ENCODE results near the gene SLC36A2. TPM values are rescaled to one million over a fixed set of nuclear protein-coding genes. Genes with fewer than 3 reads are reported as not detected.
"Not testable (repeated sequence)": the region's sequence is repeated elsewhere in the genome, so short reads cannot be mapped to it uniquely, and the experiment has no call there.

SLC36A2 gene
- total RNA-seq, 1 donor from 2014 or later: under 0.01 TPM

GRCh38 chr5:151312756-151313324 lies 34.5 kb downstream of the SLC36A2 start:
- H3K27ac ChIP-seq (ENCODE audit: low read depth, low read length): no peak overlapping the region
- peaks cover 0 to 5% (median 0%) of the 10 kb centered on the region in 3 donors for H3K4me1 ChIP-seq (ENCODE audit: control insufficient read depth in 3 of 3, insufficient read depth in 3 of 3, low read length in 3 of 3)
- H3K36me3 ChIP-seq (ENCODE audit: control insufficient read depth in 3 of 3, insufficient read depth in 3 of 3, low read length in 3 of 3): peaks cover 4 to 25% (median 7%) of the 10 kb centered on the region in 3 donors
- H3K4me3 ChIP-seq (ENCODE audit: low read length in 3 of 3): no peak overlapping the region
- no peaks in the 10 kb centered on the region for H3K9me3 ChIP-seq (ENCODE audit: control insufficient read depth in 3 of 3, low read length in 3 of 3)
- H3K27me3 ChIP-seq (ENCODE audit: control insufficient read depth in 3 of 3, insufficient read depth in 3 of 3, low read length in 3 of 3): no peaks in the 10 kb centered on the region
- no peak overlapping the region for H3K9ac ChIP-seq (ENCODE audit: low read depth in 1 of 3, low read length in 3 of 3)

GRCh38 chr5:151310932-151311331 lies 36.4 kb downstream of the SLC36A2 start:
- H3K27ac ChIP-seq (ENCODE audit: low read depth, low read length): no peak overlapping the region
- H3K9me3 ChIP-seq (ENCODE audit: control insufficient read depth in 3 of 3, low read length in 3 of 3): no peaks in the 10 kb centered on the region
- no peak overlapping the region for H3K4me3 ChIP-seq (ENCODE audit: low read length in 3 of 3)
- no peaks in the 10 kb centered on the region for H3K27me3 ChIP-seq (ENCODE audit: control insufficient read depth in 3 of 3, insufficient read depth in 3 of 3, low read length in 3 of 3)
- H3K9ac ChIP-seq (ENCODE audit: low read depth in 1 of 3, low read length in 3 of 3): no peak overlapping the region
- peaks cover 3 to 15% (median 4%) of the 10 kb centered on the region in 3 donors for H3K36me3 ChIP-seq (ENCODE audit: control insufficient read depth in 3 of 3, insufficient read depth in 3 of 3, low read length in 3 of 3)
- H3K4me1 ChIP-seq (ENCODE audit: control insufficient read depth in 3 of 3, insufficient read depth in 3 of 3, low read length in 3 of 3): peaks cover 0 to 5% (median 0%) of the 10 kb centered on the region in 3 donors

GRCh38 chr5:151309821-151310220 lies 37.5 kb downstream of the SLC36A2 start:
- H3K9me3 ChIP-seq (ENCODE audit: control insufficient read depth in 3 of 3, low read length in 3 of 3); H3K27me3 ChIP-seq (ENCODE audit: control insufficient read depth in 3 of 3, insufficient read depth in 3 of 3, low read length in 3 of 3); H3K36me3 ChIP-seq (ENCODE audit: control insufficient read depth in 3 of 3, insufficient read depth in 3 of 3, low read length in 3 of 3); H3K4me1 ChIP-seq (ENCODE audit: control insufficient read depth in 3 of 3, insufficient read depth in 3 of 3, low read length in 3 of 3); H3K9ac ChIP-seq (ENCODE audit: low read depth in 1 of 3, low read length in 3 of 3); H3K4me3 ChIP-seq (ENCODE audit: low read length in 3 of 3); H3K27ac ChIP-seq (ENCODE audit: low read depth, low read length): not testable (repeated sequence)

- not testable (repeated sequence) for H3K9ac ChIP-seq (ENCODE audit: low read depth in 1 of 3, low read length in 3 of 3); H3K4me1 ChIP-seq (ENCODE audit: control insufficient read depth in 3 of 3, insufficient read depth in 3 of 3, low read length in 3 of 3); H3K4me3 ChIP-seq (ENCODE audit: low read length in 3 of 3); H3K27ac ChIP-seq (ENCODE audit: low read depth, low read length); H3K36me3 ChIP-seq (ENCODE audit: control insufficient read depth in 3 of 3, insufficient read depth in 3 of 3, low read length in 3 of 3); H3K9me3 ChIP-seq (ENCODE audit: control insufficient read depth in 3 of 3, low read length in 3 of 3); H3K27me3 ChIP-seq (ENCODE audit: control insufficient read depth in 3 of 3, insufficient read depth in 3 of 3, low read length in 3 of 3)
Measured at GRCh38 chr5:151309266-151309665, 38.1 kb downstream of the SLC36A2 start.

- H3K9me3 ChIP-seq (ENCODE audit: control insufficient read depth in 3 of 3, low read length in 3 of 3): no peaks in the 10 kb centered on the region
- H3K4me1 ChIP-seq (ENCODE audit: control insufficient read depth in 3 of 3, insufficient read depth in 3 of 3, low read length in 3 of 3): no peaks in the 10 kb centered on the region
- H3K27ac ChIP-seq (ENCODE audit: low read depth, low read length): no peak within 1 kb of the TSS
- H3K36me3 ChIP-seq (ENCODE audit: control insufficient read depth in 3 of 3, insufficient read depth in 3 of 3, low read length in 3 of 3): no peaks in the 10 kb centered on the region
- no peak within 1 kb of the TSS for H3K9ac ChIP-seq (ENCODE audit: low read depth in 1 of 3, low read length in 3 of 3)
- H3K27me3 ChIP-seq (ENCODE audit: control insufficient read depth in 3 of 3, insufficient read depth in 3 of 3, low read length in 3 of 3): peaks cover 0 to 3% (median 2%) of the 10 kb centered on the region in 3 donors
- no peak within 1 kb of the TSS for H3K4me3 ChIP-seq (ENCODE audit: low read length in 3 of 3)
Measured at GRCh38 chr5:151303666-151304065, 43.7 kb downstream of the SLC36A2 start, which contains the start of gene SLC36A3. Gene SLC36A3 (minus strand): TSS chr5:151303766. CDS start chr5:151303354, 412 bp downstream.

- peaks cover 0 to 3% (median 2%) of the 10 kb centered on the region in 3 donors for H3K27me3 ChIP-seq (ENCODE audit: control insufficient read depth in 3 of 3, insufficient read depth in 3 of 3, low read length in 3 of 3)
- H3K9me3 ChIP-seq (ENCODE audit: control insufficient read depth in 3 of 3, low read length in 3 of 3): no peaks in the 10 kb centered on the region
- H3K4me1 ChIP-seq (ENCODE audit: control insufficient read depth in 3 of 3, insufficient read depth in 3 of 3, low read length in 3 of 3): peaks cover 0 to 6% (median 0%) of the 10 kb centered on the region in 3 donors
- H3K36me3 ChIP-seq (ENCODE audit: control insufficient read depth in 3 of 3, insufficient read depth in 3 of 3, low read length in 3 of 3): no peaks in the 10 kb centered on the region
- no peak overlapping the region for H3K4me3 ChIP-seq (ENCODE audit: low read length in 3 of 3)
- H3K27ac ChIP-seq (ENCODE audit: low read depth, low read length): no peak overlapping the region
- H3K9ac ChIP-seq (ENCODE audit: low read depth in 1 of 3, low read length in 3 of 3): no peak overlapping the region
Measured at GRCh38 chr5:151298063-151298855, 49.1 kb downstream of the SLC36A2 start.

GRCh38 chr5:151296974-151297373 lies 50.4 kb downstream of the SLC36A2 start:
- no peaks in the 10 kb centered on the region for H3K9me3 ChIP-seq (ENCODE audit: control insufficient read depth in 3 of 3, low read length in 3 of 3)
- peaks cover 0 to 3% (median 0%) of the 10 kb centered on the region in 3 donors for H3K27me3 ChIP-seq (ENCODE audit: control insufficient read depth in 3 of 3, insufficient read depth in 3 of 3, low read length in 3 of 3)
- H3K4me3 ChIP-seq (ENCODE audit: low read length in 3 of 3): no peak overlapping the region
- peaks cover 0 to 6% (median 0%) of the 10 kb centered on the region in 3 donors for H3K4me1 ChIP-seq (ENCODE audit: control insufficient read depth in 3 of 3, insufficient read depth in 3 of 3, low read length in 3 of 3)
- H3K27ac ChIP-seq (ENCODE audit: low read depth, low read length): no peak overlapping the region
- no peak overlapping the region for H3K9ac ChIP-seq (ENCODE audit: low read depth in 1 of 3, low read length in 3 of 3)
- H3K36me3 ChIP-seq (ENCODE audit: control insufficient read depth in 3 of 3, insufficient read depth in 3 of 3, low read length in 3 of 3): no peaks in the 10 kb centered on the region

- Histone ChIP-seq H3K4me3 (ENCODE audit: low read length in 3 of 3) (no peak overlapping the region), H3K4me1 (ENCODE audit: control insufficient read depth in 3 of 3, insufficient read depth in 3 of 3, low read length in 3 of 3) (peaks cover 0 to 6% (median 0%) of the 10 kb centered on the region in 3 donors), H3K9me3 (ENCODE audit: control insufficient read depth in 3 of 3, low read length in 3 of 3) (no peaks in the 10 kb centered on the region), H3K27me3 (ENCODE audit: control insufficient read depth in 3 of 3, insufficient read depth in 3 of 3, low read length in 3 of 3) (peaks cover 0 to 3% (median 0%) of the 10 kb centered on the region in 3 donors), H3K36me3 (ENCODE audit: control insufficient read depth in 3 of 3, insufficient read depth in 3 of 3, low read length in 3 of 3) (no peaks in the 10 kb centered on the region), H3K27ac (ENCODE audit: low read depth, low read length) (no peak overlapping the region), H3K9ac (ENCODE audit: low read depth in 1 of 3, low read length in 3 of 3) (no peak overlapping the region)
Measured at GRCh38 chr5:151296478-151296830, 50.9 kb downstream of the SLC36A2 start.

- H3K27ac ChIP-seq (ENCODE audit: low read depth, low read length): no peak overlapping the region
- no peaks in the 10 kb centered on the region for H3K9me3 ChIP-seq (ENCODE audit: control insufficient read depth in 3 of 3, low read length in 3 of 3)
- H3K9ac ChIP-seq (ENCODE audit: low read depth in 1 of 3, low read length in 3 of 3): no peak overlapping the region
- peaks cover 0 to 3% (median 0%) of the 10 kb centered on the region in 3 donors for H3K27me3 ChIP-seq (ENCODE audit: control insufficient read depth in 3 of 3, insufficient read depth in 3 of 3, low read length in 3 of 3)
- H3K4me3 ChIP-seq (ENCODE audit: low read length in 3 of 3): no peak overlapping the region
- no peaks in the 10 kb centered on the region for H3K36me3 ChIP-seq (ENCODE audit: control insufficient read depth in 3 of 3, insufficient read depth in 3 of 3, low read length in 3 of 3)
- H3K4me1 ChIP-seq (ENCODE audit: control insufficient read depth in 3 of 3, insufficient read depth in 3 of 3, low read length in 3 of 3): peaks cover 0 to 6% (median 0%) of the 10 kb centered on the region in 3 donors
Measured at GRCh38 chr5:151295791-151296477, 51.4 kb downstream of the SLC36A2 start.

- peaks cover 0 to 3% (median 0%) of the 10 kb centered on the region in 3 donors for H3K27me3 ChIP-seq (ENCODE audit: control insufficient read depth in 3 of 3, insufficient read depth in 3 of 3, low read length in 3 of 3)
- H3K4me3 ChIP-seq (ENCODE audit: low read length in 3 of 3): no peak overlapping the region
- H3K27ac ChIP-seq (ENCODE audit: low read depth, low read length): no peak overlapping the region
- no peaks in the 10 kb centered on the region for H3K36me3 ChIP-seq (ENCODE audit: control insufficient read depth in 3 of 3, insufficient read depth in 3 of 3, low read length in 3 of 3)
- H3K4me1 ChIP-seq (ENCODE audit: control insufficient read depth in 3 of 3, insufficient read depth in 3 of 3, low read length in 3 of 3): peaks cover 0 to 6% (median 0%) of the 10 kb centered on the region in 3 donors
- H3K9ac ChIP-seq (ENCODE audit: low read depth in 1 of 3, low read length in 3 of 3): no peak overlapping the region
- H3K9me3 ChIP-seq (ENCODE audit: control insufficient read depth in 3 of 3, low read length in 3 of 3): no peaks in the 10 kb centered on the region
Measured at GRCh38 chr5:151295138-151295537, 52.2 kb downstream of the SLC36A2 start.

All from skeletal muscle tissue (tissue), 4 donors.